NOMO-1 (cell line): Measurements from ENCODE around the gene YTHDF1.

Source experiments
- DNase-seq, 2 experiments: peaks; one replicate each; lab custom pipeline; 2025; ENCODE audit not compliant: unreplicated experiment in 2 of 2; lab: John Stamatoyannopoulos, UW

Gene YTHDF1

DNA sequence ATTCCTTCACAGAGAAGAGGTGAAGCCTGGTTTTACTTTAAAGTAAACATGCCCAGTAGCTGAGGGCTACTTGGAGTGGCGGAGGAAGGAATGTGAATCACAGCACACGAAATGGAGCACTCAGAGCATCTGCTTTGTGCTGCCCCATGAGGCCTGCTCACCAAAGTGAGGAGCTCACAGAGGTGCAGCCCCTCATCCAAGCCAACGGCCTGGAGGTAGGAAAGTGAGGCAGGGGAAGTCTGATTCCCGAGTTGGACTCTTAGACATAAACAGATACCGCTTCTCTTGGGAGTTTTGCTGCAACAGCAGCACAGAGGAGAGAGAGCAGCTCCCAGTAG, 3.6 kb downstream of the YTHDF1 start:
- DNase-seq: no peak

DNA sequence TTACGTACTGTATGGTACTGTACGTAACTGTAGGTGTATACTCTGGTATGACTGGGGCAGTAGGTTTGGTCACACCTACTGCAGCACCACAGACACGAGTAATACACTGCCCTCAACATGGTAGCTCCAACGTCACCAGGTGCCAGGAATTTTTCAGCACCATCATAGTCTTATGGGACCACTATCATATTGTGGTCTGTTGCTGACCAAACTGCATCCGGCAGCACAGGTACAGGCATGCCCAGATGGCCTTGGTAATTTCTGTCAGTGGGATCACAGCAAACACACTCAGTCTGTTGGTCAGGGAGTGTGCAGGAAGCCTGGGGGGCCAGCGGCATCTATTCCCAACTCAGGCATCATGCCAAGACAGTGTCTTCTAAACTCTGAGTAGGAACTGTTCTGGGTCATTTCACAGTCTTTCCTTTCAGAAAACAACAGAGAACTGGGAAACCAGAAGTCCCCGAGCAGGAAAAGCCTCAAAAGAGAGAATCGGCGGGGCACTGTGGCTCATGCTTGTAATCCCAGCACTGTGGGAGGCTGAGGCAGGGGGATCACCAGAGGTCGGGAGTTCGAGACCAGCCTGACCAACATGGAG, 5.8 kb downstream of the YTHDF1 start:
- no peak for DNase-seq

DNA sequence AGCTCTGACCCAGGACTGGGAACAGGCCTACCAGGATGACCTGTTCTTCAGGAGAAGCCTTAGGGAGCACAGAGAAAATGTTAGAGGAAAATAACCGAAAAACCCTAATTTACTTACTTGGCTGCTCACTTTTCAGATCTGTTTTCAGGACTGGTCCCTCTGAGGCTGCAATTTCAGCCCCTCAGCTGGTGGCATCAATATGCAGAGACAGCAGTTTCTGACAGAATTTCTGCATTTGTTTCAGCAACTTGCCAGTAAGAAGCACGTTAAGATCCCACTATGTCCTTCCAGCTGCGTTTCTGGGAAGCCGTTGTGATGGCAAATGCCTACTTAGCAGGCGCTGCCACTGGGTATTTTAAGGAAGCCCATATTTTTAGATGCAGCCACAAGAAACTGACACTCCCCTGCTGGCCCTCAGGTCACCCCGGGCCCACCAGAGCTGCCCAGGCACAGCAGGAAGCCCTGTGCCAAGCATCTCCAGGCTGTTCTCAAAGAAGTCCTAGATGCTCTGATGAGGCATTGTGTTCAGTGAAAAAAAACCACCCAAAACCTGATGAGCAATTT, 7.5 kb downstream of the YTHDF1 start:
- no peak for DNase-seq

DNA sequence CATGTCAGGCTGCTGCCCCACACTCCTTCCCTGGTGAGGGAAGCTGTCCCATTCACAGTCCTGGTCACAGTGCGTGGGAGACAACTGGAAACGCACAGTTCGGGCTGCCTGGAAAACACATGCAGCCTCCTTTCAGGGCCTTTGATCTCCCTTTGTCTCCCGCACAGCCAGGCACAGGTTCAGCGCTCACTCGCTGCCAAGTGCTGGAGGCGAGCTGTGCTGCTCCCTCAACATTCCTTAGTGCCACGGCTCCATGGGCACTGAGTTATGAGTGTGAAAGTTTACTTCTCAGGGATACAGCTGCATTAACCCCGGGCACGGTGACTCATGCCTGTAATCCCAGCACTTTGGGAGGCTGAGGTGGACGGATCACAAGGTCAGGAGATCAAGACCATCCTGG, 9.1 kb downstream of the YTHDF1 start:
- no peak for DNase-seq

DNA sequence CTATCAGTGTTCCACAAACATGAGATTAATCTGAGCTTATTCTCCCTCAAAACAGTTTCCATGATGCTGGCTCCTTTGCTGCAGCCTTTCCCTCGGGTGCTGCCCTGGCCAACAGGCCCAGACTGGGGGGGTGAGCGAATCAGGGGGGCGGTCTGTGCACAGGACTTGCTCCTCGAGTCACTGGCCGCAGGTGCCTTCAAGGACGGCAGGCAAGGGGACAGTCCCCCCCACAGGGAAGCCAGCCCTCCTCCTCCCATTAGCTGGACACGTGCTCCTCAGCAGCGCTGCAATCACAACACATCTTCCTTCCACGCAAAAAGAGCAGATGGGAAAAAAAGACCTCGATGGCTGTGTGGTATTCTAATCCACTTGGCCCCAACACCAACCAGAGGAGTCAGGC, 10.0 kb downstream of the YTHDF1 start:
- no peak for DNase-seq

DNA sequence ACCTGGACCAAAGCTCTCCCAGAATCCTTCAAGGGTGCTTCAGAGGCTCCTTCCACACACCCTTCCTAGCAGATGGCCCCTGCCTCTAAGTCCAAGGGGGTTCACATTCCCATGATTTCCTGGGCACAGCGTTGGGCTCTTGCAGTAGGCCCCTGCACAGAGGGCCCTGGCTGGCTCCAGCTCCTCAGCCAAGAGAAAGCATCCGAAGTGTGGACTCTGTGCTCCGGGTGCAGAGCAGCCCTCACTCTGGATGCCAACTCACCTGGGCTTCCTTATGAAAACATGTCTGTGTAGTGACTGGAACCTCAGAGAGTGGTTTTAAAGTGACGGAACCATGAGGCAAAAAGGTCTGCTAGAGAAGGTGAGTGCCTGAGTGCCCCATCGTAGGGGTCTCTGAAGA, 11.6 kb downstream of the YTHDF1 start:
- DNase-seq: no peak

DNA sequence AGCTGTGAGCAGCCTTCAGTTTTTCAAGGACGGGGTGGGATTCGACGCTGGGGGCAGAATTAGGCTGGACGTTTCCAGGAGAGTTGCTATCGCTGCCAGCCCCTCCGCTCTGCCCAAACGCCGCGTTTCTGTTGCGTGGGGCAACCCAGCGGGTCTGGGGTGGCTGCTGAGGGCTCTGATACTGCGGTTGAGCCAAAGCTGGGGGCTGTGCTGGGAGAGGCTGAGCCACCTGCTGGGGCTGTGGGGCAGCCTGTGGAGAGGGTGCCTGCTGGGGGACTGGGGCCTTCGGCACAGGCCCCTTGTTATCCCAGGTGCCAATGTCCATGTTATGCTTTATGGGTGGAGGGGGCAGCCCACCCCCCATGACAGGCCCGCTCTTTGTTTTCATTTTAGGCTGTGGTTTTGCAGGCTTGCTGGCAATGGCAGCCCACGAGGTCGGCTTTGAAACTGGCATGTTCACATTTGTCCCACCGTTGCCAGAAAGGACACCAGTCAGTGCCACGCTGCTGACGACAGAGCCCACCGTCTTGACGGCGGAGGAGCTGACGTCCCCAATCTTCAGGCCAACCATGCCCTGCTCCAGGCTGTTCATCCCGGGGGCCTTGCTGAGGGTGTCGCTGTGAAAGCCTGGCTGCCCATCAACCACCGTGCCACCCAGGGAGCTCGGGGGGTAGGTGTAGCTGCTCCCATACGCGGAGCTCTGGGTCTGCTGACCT, 13.0 kb downstream of the YTHDF1 start:
- no peak for DNase-seq

DNA sequence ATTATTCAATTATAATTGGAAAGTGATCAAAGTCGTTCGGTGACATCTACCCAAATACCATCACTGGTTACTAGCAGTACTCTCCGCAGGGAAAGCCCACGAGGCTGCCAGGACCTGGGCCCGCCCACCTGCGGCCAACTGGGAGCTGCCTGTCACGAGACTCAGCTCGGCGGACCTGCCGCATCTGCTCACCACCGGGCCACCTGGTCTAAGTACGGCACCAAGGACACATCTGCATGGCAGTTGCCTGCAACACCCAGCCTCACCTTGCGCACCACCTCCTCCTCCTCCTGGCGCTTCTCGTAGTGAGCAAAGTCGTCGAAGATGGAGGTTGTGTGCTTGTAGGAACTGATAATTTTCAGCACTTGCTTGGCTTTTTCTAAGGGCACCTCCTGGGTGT, 13.9 kb downstream of the YTHDF1 start:
- no peak for DNase-seq

DNA sequence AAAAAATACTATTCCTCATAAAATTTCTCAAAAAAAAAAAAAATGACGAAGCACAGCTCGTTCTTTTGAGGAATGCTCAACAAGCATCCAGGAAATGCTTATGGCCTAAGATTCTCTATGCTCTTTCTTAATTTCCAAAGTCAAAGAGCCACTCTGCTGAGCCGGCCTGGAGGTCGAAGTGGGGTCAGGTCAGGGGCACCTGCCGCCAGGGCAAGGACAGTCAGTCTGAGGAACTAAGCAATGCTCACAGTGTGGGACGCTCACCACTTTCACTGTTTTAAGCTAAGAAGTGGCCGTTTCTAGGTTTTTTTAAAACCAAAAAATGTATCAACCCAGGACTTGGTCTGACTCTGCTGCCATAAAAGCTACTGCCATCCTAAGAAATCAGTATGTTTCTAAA, 17.3 kb downstream of the YTHDF1 start:
- DNase-seq: no peak

DNA sequence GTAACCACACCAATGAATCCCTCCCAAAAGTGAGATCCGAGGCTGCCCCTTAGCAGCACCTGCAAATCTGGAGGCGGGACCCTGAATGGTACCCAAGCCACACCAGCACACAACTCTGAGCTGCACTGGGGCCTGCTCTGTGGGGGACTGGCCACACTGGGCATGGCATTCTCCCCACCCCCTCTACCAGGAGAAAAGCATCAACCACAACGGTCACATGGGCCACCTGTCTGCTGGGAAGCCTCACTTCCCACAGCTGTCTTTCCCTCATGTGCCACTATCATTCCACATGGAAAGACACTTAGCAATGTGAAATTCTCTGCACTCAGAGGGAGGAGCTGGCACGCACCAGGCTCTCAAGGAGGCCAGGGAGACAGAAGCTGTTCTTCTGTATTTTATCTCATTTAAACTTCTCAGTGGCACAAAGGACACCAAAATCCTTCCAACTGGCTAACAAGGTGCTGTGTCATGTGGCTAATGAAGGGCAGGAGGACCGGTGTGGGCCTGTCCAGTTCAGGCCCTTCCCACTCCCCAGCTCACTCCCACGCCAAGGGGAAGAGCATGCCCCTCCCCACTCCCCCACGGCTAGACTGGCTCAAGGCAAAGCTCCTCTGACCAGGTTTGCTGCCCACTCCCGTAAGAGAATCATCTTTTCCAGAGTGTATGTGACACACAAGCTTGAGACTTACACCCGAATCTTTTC, 19.0 kb downstream of the YTHDF1 start:
- DNase-seq: no peak

DNA sequence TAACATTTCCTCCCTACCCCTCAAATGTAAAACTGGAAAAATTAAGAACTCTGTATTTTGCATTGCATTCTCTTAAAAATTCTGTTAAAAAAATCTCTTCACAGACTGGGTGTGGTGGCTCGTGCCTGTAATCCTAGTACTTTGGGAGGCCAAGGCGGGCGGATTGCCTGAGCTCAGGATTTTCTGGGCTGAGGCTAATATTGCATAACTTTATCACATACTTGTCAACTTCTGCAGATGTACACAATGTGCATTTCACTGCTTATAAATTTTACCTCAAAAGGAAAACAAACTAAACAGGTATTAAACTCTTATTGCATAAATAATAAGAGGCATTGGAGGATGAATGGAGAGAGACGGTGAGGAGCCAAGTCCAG, 21.1 kb downstream of the YTHDF1 start:
- DNase-seq: no peak

DNA sequence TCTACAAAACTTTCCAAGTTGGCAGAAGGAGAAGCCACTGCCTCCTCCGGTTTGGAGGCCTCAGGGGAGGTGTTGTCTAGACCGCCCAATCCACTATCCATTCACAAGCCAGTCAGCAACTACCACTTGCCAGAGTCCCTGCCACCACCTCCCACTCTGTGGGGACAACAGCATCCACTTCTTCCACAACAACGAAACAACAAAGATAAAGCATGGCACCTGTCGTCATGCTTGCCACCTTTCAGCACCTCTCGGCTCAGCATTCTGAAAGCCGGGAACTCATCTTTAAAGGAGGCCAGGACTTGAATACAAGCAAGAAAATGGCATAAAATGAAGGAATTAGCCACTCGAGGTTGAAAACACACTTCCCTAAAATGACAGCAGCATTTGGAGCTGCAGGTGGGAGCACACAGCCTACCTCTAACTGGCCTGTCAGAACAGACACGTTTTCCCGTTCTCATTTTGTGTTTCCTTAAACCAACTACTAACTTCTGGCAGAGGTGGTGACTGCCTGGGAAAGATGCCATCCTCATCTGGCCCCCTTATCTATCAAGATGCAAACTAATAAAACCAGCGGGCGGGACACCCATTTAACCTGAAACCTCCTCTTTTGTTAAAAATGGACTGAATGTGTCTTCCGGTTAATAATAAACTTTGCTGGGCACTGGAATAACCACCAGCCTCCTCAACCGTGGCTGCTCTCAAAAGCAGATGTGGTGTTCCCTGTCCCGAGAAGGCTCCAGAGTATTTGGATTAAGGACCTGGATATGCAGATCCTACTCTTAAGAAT, 21.7 kb downstream of the YTHDF1 start:
- DNase-seq: no peak

DNA sequence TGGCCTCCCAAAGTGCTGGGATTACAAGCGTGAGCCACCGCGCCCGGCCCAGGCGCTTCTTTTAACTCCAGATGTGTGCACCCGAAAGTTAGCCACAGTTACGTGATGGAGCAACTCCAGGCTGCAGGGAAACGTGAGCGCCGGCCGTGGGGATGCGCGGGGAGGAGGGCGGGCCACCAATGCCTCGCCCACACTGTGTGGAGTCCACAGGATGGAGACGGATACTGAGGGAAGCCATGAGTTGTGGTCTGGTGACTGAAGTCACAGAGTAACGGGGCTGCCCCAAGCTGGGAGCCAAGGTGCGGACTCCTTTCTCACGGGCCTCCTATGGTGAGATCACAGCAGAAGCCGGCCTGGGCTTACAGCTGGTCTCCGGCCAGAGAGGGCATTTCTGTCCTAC, 23.2 kb downstream of the YTHDF1 start:
- no peak for DNase-seq

DNA sequence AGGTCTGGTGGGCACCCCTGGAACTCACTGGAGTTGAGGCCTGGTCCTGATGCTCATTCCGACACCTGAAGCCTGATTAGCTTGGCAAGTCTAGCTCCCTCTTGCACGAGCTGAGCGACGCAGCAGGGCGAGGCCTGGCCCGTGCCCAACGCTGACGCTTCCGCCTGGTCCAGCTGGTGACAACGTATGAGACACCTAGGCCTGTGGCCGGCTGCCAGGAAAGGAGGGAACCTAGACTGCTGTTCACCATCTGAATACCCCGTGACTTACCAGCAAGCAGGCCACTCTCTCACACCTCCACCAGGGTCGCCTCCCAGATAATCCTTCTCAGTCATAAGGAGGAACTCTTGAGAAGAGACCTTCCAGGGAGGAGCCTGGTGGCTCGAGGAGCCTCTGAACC, 24.5 kb downstream of the YTHDF1 start:
- no peak for DNase-seq

DNA sequence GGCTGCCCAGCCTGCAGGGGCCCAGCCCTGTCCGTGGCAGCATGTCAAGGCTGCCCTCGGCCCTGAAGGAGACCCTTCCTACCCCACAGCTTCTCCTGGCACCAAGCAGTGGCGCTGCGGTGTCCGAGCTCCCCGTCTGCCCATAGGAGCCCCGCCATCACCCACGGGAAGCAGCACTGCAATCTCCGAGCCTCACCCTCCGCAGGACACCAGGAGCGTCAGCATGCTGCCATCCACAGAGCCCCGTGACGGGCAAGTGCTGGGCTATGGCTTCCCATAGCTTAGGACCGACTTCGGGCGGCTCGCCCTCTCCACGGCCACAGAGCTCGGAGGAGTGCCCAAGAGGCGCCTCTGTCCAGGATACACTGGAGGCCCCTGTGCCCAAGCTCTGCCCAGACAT, 25.1 kb downstream of the YTHDF1 start:
- no peak for DNase-seq

DNA sequence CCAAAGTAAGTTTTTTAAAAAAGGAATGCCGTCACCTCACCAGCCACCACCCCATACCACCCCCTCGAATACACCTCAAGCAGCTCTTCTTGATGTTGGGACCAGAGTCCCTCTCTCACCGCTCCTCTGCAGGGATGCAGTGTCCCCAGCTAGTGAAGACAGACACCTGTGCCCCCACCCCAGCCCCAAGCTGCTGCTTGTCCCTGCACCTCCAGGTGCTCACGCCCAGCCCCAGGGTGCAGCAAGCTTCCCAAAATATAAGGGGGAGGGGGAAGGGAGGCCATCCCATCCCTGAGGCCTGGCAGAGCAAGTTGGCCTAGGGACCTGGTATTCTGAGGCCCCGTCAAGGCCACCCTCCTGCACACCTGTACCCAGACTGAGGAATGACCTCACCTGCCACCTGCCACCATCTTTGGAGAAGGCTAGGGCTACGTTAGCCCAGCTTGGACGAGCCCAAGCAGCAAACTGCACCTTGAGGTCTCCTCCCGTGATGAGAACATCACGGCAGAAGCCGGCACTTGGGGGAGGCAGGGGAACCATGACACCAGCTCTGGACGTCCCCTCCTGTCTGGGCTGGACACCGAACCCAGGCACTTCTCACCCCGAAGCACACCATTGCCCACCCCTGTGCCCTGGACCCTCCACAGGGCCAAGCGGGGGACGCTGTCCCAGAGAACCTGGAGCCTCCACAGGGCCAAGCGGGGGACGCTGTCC, 25.9 kb downstream of the YTHDF1 start:
- DNase-seq: no peak

DNA sequence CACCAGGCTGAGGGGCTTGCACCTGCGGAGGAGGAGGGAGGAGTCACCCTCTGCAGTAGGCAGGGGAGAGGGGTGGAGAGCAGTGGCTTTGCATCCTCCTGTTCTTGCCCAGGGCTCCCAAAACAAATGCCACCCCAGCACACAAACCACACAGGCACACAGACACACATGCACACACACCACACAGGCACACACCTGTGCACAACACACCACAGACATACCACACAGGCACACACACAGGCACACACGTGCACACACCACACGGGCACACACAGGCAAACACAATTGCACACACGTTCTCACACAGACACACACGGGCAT, 26.6 kb downstream of the YTHDF1 start:
- DNase-seq: no peak

DNA sequence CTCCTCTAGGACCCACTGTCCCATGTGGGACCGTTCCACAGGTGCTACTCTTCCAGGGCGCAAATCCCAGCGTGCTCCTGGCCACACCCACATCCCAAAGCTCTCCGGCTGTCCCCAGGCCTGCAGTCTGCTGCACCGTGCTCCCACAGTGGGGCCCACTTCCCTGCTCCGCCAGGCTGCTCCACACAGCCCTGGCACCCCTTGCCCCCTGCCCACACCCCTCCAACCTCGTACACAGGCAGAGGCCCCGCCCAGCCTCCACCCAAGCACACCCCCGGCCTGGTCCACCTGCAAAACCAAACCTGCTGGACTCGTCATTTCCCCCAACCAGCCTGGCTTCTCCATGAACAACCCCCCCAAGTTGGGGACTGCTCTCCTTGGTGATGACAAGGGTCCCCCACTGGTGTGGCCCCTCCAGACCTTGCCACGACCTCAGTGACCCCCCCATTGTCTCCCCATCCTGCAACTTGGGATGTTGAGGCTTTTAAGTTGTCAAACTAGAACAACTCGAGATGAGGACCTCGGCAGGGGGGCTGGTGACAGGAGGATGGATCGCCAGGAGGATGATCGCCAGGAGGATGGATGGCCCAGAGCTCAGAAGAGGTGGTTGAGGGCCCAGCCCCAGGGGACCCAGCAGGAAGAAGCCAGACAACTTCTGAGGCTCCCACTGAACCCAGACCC, 27.1 kb downstream of the YTHDF1 start:
- no peak for DNase-seq

DNA sequence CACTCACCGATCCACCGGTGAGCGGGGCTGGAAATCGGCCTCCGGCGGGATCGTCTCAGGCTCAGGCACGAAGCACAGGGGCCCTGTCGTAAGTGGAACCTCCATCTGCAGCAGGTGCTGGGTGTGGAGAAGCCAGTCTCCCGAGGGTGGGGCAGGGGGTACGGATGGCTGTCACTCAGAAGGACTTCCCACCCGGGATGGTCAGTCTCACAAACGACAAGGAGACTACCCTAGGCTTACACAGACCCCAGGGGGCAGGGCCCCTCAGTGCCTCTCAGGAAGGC, 27.8 kb downstream of the YTHDF1 start:
- DNase-seq: no peak

DNA sequence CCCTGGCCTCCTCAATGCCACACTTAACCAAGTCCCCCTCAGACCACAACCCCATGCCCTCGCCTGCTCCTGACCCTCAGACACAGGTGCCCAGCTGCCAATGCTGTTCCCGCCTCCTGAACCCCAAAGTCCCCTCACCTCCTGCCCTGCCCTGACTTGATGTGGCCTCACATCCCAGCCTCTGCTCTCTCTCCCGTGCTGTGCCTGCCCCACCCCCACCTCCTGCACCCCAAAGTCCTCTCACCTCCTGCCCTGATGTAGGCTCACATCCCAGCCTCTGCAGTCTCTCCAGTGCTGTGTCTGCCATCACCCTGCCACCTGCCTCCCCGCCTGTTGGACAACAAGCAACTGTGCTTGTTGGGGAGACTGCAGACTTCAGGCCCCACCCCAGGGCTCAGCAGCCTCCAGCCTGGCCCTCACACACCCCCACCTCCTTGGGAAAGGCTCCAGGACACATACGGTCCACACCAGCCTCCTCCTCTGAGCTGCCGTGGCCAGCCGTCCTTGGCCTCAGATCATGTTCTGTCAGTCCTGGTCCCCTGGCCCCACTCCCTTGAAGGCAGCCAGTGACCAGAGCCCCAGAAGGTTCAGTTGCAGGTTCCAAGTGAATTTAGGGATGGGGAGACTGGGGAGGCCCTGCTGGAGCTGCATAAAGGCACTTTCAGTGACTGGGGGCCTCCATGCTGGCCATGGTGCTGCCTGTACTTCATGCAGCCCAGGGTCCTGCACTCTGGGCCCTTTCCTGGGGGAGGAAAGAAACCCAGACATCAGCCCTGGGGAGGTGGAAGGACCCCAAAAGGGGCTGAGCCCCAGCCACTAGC, 28.4 kb downstream of the YTHDF1 start:
- no peak for DNase-seq
